ENCODE data around the gene BDKRB1.

The BDKRB1 gene

GRCh38 chr14:96256407-96256806, 397 bp downstream of the BDKRB1 start:
- no peak for TF ChIP-seq CTCF (IDR thresholded peaks at IDR 0.05; ENCODE audit: low read depth, low read length)
- DNase-seq (ENCODE audit: low read depth in 2 of 2), result peak in 1 of 2 donors; percentile 36

GRCh38 chr14:96257056-96257455, 1.0 kb downstream of the BDKRB1 start:
- no peak for TF ChIP-seq CTCF (IDR thresholded peaks at IDR 0.05; ENCODE audit: low read depth, low read length)
- no peak overlapping the region for H3K4me3 ChIP-seq (replicated peaks in 1 of 2; ENCODE audit: low read depth in 2 of 2, low read length in 2 of 2)
- no peak for DNase-seq (ENCODE audit: low read depth in 2 of 2)

More at GRCh38 chr14:96256407-96256806, 397 bp downstream of the BDKRB1 start:
- no peak overlapping the region for H3K4me3 ChIP-seq (replicated peaks in 1 of 2; ENCODE audit: low read depth in 2 of 2, low read length in 2 of 2)

GRCh38 chr14:96257900-96258299, 1.9 kb downstream of the BDKRB1 start:
- no peak for TF ChIP-seq CTCF (IDR thresholded peaks at IDR 0.05; ENCODE audit: low read depth, low read length)
- no peak for DNase-seq (ENCODE audit: low read depth in 2 of 2)
- H3K4me3 ChIP-seq (replicated peaks in 1 of 2; ENCODE audit: low read depth in 2 of 2, low read length in 2 of 2), result no peak overlapping the region

GRCh38 chr14:96260341-96260821, 4.4 kb downstream of the BDKRB1 start:
- no peak overlapping the region for H3K4me3 ChIP-seq (replicated peaks in 1 of 2; ENCODE audit: low read depth in 2 of 2, low read length in 2 of 2)
- DNase-seq (ENCODE audit: low read depth in 2 of 2), result peak; percentile 69 to 93
- TF ChIP-seq CTCF (IDR thresholded peaks at IDR 0.05; ENCODE audit: low read depth, low read length), result no peak

GRCh38 chr14:96261053-96261452, 5.0 kb downstream of the BDKRB1 start:
- no peak overlapping the region for H3K4me3 ChIP-seq (replicated peaks in 1 of 2; ENCODE audit: low read depth in 2 of 2, low read length in 2 of 2)
- no peak for DNase-seq (ENCODE audit: low read depth in 2 of 2)
- no peak for TF ChIP-seq CTCF (IDR thresholded peaks at IDR 0.05; ENCODE audit: low read depth, low read length)

GRCh38 chr14:96261772-96262655, 6.0 kb downstream of the BDKRB1 start:
- no peak for DNase-seq (ENCODE audit: low read depth in 2 of 2)
- TF ChIP-seq CTCF (IDR thresholded peaks at IDR 0.05; ENCODE audit: low read depth, low read length), result no peak
- H3K4me3 ChIP-seq (replicated peaks in 1 of 2; ENCODE audit: low read depth in 2 of 2, low read length in 2 of 2), result no peak overlapping the region

All from cardiac fibroblast (primary cell).